ENCODE measurements around the gene ZNF593OS.

DNA sequence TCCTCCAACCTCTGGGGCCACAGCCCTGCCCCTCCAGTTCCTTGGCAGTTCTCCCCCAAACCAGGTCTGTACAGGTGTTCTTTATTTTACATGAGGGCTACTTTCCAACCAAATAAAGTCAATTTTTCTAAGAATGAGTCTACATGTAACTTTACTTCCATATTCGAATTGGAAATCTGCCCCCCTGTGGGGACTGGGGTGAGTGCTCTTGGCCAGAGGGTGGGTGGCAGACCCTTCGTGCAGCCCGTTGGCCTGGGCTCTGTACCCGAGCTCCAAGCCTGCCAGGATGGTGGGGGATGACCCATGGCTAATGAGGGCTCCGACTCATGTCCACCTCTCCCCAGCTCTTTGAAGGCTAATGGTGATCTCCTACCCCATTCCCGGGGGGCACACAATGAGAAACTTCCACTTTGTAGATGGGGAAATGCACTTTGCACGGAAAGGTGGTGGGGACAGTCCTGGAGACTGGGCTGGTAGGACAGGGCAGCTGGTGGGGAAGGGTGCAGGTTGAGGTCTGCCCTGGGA, 18.2 kb upstream of the ZNF593OS start:
- TF ChIP-seq POLR2A (IDR thresholded peaks at IDR 0.05) (no peak), EP300 (IDR thresholded peaks at IDR 0.05) (no peak)
- TF ChIP-seq, protein P1, sequence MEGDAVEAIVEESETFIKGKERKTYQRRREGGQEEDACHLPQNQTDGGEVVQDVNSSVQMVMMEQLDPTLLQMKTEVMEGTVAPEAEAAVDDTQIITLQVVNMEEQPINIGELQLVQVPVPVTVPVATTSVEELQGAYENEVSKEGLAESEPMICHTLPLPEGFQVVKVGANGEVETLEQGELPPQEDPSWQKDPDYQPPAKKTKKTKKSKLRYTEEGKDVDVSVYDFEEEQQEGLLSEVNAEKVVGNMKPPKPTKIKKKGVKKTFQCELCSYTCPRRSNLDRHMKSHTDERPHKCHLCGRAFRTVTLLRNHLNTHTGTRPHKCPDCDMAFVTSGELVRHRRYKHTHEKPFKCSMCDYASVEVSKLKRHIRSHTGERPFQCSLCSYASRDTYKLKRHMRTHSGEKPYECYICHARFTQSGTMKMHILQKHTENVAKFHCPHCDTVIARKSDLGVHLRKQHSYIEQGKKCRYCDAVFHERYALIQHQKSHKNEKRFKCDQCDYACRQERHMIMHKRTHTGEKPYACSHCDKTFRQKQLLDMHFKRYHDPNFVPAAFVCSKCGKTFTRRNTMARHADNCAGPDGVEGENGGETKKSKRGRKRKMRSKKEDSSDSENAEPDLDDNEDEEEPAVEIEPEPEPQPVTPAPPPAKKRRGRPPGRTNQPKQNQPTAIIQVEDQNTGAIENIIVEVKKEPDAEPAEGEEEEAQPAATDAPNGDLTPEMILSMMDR (IDR thresholded peaks at IDR 0.05): no peak

Data from tibial nerve (tissue), 4 donors.